BLaER1 (cell line): ENCODE data around the gene ERFL.
"Not testable (repeated sequence)": the region's sequence is repeated elsewhere in the genome, so short reads cannot be mapped to it uniquely, and the experiment has no call there.

Experiments
- H3K27ac ChIP-seq: shearing (Covaris generic); formaldehyde crosslinking; 2 replicates; pipeline ENCODE4 v1.8.1; 2022
- H3K27me3 ChIP-seq: shearing (Covaris generic); formaldehyde crosslinking; 2 replicates; pipeline ENCODE4 v1.8.1; 2022
- H3K36me3 ChIP-seq: shearing (Covaris generic); formaldehyde crosslinking; 2 replicates; pipeline ENCODE4 v1.8.1; 2022
- H3K4me1 ChIP-seq: shearing (Covaris generic); formaldehyde crosslinking; 2 replicates; pipeline ENCODE4 v1.8.1; 2022
- H3K4me2 ChIP-seq: shearing (Covaris generic); formaldehyde crosslinking; 2 replicates; pipeline ENCODE4 v1.8.1; 2022
- H3K4me3 ChIP-seq: shearing (Covaris generic); formaldehyde crosslinking; 2 replicates; pipeline ENCODE4 v1.8.1; 2022
- H3K9ac ChIP-seq: shearing (Covaris generic); formaldehyde crosslinking; 2 replicates; pipeline ENCODE4 v1.8.1; 2022
- H3K9me3 ChIP-seq: shearing (Covaris generic); formaldehyde crosslinking; 2 replicates; pipeline ENCODE4 v1.8.1; 2022
- H4K20me1 ChIP-seq: shearing (Covaris generic); formaldehyde crosslinking; 2 replicates; pipeline ENCODE4 v1.8.1; 2022
- Cebpa-rat ChIP-seq: shearing (Covaris generic); IDR thresholded peaks from 2 replicates; pipeline ENCODE4 v1.8.1; 2022

Gene ERFL

GRCh38 chr19:41915021-41915775, 13.1 kb downstream of the ERFL start:
- Histone ChIP-seq H3K4me2 (peak overlapping the region; percentile 73), H4K20me1 (peaks cover 42% of the 10 kb centered on the region), H3K4me1 (peaks cover 24% of the 10 kb centered on the region), H3K36me3 (peaks cover 3% of the 10 kb centered on the region; the same call in 1 of the 2 replicates), H3K27me3 (peaks cover 77% of the 10 kb centered on the region), H3K9ac (no peak overlapping the region), H3K27ac (no peak overlapping the region), H3K9me3 (no peaks in the 10 kb centered on the region), H3K4me3 (peak overlapping the region; percentile 51; the same call in 1 of the 2 replicates)
- no peak for TF ChIP-seq Cebpa-rat

GRCh38 chr19:41914424-41914834, 13.8 kb downstream of the ERFL start:
- H3K9ac ChIP-seq, H3K4me2 ChIP-seq, H3K9me3 ChIP-seq, H3K4me3 ChIP-seq, H3K36me3 ChIP-seq, H3K27ac ChIP-seq: not testable (repeated sequence)
- peaks cover 49% of the 10 kb centered on the region for H4K20me1 ChIP-seq
- peaks cover 76% of the 10 kb centered on the region for H3K27me3 ChIP-seq
- peaks cover 22% of the 10 kb centered on the region for H3K4me1 ChIP-seq

- H3K4me2 ChIP-seq = no peak overlapping the region
- peaks cover 3% of the 10 kb centered on the region; the same call in 1 of the 2 replicates for H3K36me3 ChIP-seq
- peaks cover 56% of the 10 kb centered on the region for H4K20me1 ChIP-seq
- H3K9me3 ChIP-seq = no peaks in the 10 kb centered on the region
- H3K27ac ChIP-seq = no peak overlapping the region
- no peak overlapping the region for H3K4me3 ChIP-seq
- no peak for TF ChIP-seq Cebpa-rat
- no peak overlapping the region for H3K9ac ChIP-seq
- peaks cover 22% of the 10 kb centered on the region for H3K4me1 ChIP-seq
- peaks cover 76% of the 10 kb centered on the region for H3K27me3 ChIP-seq
Observed at GRCh38 chr19:41913538-41914423, 14.5 kb downstream of the ERFL start.

- Histone ChIP-seq H3K4me2 (no peak overlapping the region), H3K4me3 (no peak overlapping the region), H3K27me3 (peaks cover 76% of the 10 kb centered on the region), H3K36me3 (peaks cover 8% of the 10 kb centered on the region), H3K9me3 (no peaks in the 10 kb centered on the region), H3K9ac (no peak overlapping the region), H3K27ac (no peak overlapping the region), H4K20me1 (peaks cover 63% of the 10 kb centered on the region), H3K4me1 (peaks cover 22% of the 10 kb centered on the region)
- TF ChIP-seq Cebpa-rat = no peak
Observed at GRCh38 chr19:41912899-41913537, 15.2 kb downstream of the ERFL start.

- 0 out of 2 replicates have a peak overlapping the region, but pooled peaks have one; percentile 25 for H3K4me3 ChIP-seq
- peaks cover 22% of the 10 kb centered on the region for H3K4me1 ChIP-seq
- peaks cover 69% of the 10 kb centered on the region for H3K27me3 ChIP-seq
- H3K9me3 ChIP-seq = no peaks in the 10 kb centered on the region
- no peak overlapping the region for H3K9ac ChIP-seq
- H3K36me3 ChIP-seq = peaks cover 14% of the 10 kb centered on the region
- TF ChIP-seq Cebpa-rat = no peak
- H4K20me1 ChIP-seq = peaks cover 67% of the 10 kb centered on the region
- no peak overlapping the region for H3K27ac ChIP-seq
- peak overlapping the region; percentile 73 for H3K4me2 ChIP-seq
Observed at GRCh38 chr19:41911889-41912731, 16.1 kb downstream of the ERFL start.

- H3K4me2 ChIP-seq = peak overlapping the region; percentile 73
Observed at GRCh38 chr19:41910992-41911888, 17.0 kb downstream of the ERFL start.

GRCh38 chr19:41910240-41910991, 17.8 kb downstream of the ERFL start:
- H3K36me3 ChIP-seq = peaks cover 31% of the 10 kb centered on the region
- TF ChIP-seq Cebpa-rat = no peak
- no peak overlapping the region for H3K9ac ChIP-seq
- H3K27ac ChIP-seq = no peak overlapping the region
- H3K4me1 ChIP-seq = peaks cover 19% of the 10 kb centered on the region
- H4K20me1 ChIP-seq = peaks cover 79% of the 10 kb centered on the region
- no peak overlapping the region for H3K4me3 ChIP-seq
- no peaks in the 10 kb centered on the region for H3K9me3 ChIP-seq
- peaks cover 52% of the 10 kb centered on the region for H3K27me3 ChIP-seq
- no peak overlapping the region for H3K4me2 ChIP-seq

More at GRCh38 chr19:41910992-41911888, 17.0 kb downstream of the ERFL start:
- TF ChIP-seq Cebpa-rat = no peak
- peaks cover 22% of the 10 kb centered on the region for H3K4me1 ChIP-seq
- H3K4me3 ChIP-seq = no peak overlapping the region
- no peak overlapping the region for H3K9ac ChIP-seq
- H3K27me3 ChIP-seq = peaks cover 60% of the 10 kb centered on the region
- H4K20me1 ChIP-seq = peaks cover 75% of the 10 kb centered on the region
- H3K36me3 ChIP-seq = peaks cover 22% of the 10 kb centered on the region
- H3K9me3 ChIP-seq = no peaks in the 10 kb centered on the region
- no peak overlapping the region for H3K27ac ChIP-seq

GRCh38 chr19:41909706-41910105, 18.5 kb downstream of the ERFL start:
- Histone ChIP-seq H3K9me3 (no peaks in the 10 kb centered on the region), H3K4me1 (peaks cover 15% of the 10 kb centered on the region), H4K20me1 (peaks cover 82% of the 10 kb centered on the region), H3K4me3 (no peak overlapping the region), H3K27me3 (peaks cover 45% of the 10 kb centered on the region), H3K4me2 (no peak overlapping the region), H3K36me3 (peaks cover 38% of the 10 kb centered on the region), H3K27ac (no peak overlapping the region), H3K9ac (no peak overlapping the region)
- no peak for TF ChIP-seq Cebpa-rat
